Left colon (tissue), 2 donors: Measurements from ENCODE around the gene GABRB2. TPM values are rescaled to one million over a fixed set of nuclear protein-coding genes. Genes with fewer than 3 reads are reported as not detected.
"Not testable (repeated sequence)": the region's sequence is repeated elsewhere in the genome, so short reads cannot be mapped to it uniquely, and the experiment has no call there.

Experiments used
- ATAC-seq: fragments of 200-7000 bp; cut with Tn5 transposase; one replicate; pipeline ENCODE4 v1.9.1; 2020; ENCODE audit warnings: mild to moderate bottlenecking, moderate library complexity
- DNase-seq, 2 donors: peaks; one replicate each; pipeline ENCODE4 v3.0.0-alpha.2; 2020
- intact Hi-C, 2 donors: fragments of 100-400 bp; cut with DNase I in 1 of 2; cut with micrococcal nuclease in 1 of 2; formaldehyde crosslinking; loops; one replicate each; pipeline versions ENCODE4 v1.11.2 to v1.14.0; 2022; cut with DNase I, micrococcal nuclease
- total RNA-seq, 2 donors: library from RNA; stranded (reverse); fragmentation: NEBNext Ultra II Directional; extraction: Animal tissue kit (Norgen Biotek cat#: 25700); gene quantifications; one replicate each; pipeline ENCODE4 v1.2.1, GENCODE V29; 2021
- donor health status: DM: no; HTN: no; CAD: no.
- donor health status: DM: yes; HTN: yes; CAD: no.

GABRB2 gene
- total RNA-seq, 2 donors from 2014 or later, result 1.3 to 2.0 TPM

DNA sequence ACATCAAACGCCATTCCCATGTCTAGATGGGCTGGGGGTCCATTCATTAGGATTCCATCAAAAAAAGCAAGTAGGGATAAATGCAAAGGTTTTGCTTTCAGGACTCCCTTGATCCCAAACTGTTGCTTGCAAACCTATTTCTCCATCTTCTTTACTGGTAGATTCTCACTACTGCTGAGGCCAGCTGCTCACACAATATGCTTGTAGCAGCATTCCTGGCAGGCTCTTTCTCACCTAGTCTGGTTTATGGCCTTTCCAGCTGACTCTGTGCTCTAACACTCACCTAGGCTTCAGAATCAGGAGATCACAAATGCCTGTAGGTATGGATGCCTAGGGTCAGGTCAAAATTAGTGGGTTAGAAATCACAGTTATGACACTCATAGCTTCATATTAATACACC, 274.7 kb downstream of the GABRB2 start:
- DNase-seq (no peak), ATAC-seq (no peak)
- intact Hi-C loops, result no loop called here

DNA sequence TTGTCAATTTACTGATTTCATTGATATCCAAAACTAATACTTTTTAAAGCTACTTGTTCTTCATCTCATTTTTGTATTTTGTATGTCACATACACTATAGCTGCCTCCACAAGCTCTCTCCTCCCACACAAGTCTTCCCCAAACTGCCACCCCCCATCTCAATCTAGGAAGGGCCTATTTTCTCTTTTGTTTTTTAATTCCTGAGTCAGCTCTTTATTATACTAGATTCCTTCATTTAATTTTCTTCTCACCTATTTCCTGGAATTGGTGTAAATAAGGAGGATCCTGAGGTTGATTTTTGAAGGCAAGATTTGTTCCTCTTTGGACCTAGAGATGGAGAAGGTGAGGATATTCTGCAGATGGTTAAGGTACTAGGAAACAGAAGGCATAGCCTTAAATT, 277.4 kb downstream of the GABRB2 start:
- no peak for ATAC-seq
- intact Hi-C loops, result no loop called here
- no peak for DNase-seq

DNA sequence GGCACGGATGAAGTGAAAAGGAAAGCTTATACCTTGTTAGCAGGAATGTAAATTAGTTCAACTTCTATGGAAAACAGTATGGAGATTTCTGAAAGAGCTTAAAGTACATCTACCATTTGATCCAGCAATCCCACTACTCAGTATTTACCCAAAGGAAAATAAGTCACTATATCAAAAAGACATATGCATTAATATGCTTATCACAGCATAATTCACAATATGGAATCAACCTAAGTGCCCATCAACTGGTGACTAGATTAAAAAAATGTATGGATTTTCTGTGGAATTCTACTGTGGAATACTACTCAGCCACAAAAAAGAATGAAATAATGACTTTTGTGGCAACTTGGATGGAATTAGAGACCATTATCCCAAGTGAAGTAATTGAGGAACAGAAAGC, 279.6 kb downstream of the GABRB2 start:
- DNase-seq, result no peak
- no peak for ATAC-seq
- intact Hi-C loops, result no loop called here

DNA sequence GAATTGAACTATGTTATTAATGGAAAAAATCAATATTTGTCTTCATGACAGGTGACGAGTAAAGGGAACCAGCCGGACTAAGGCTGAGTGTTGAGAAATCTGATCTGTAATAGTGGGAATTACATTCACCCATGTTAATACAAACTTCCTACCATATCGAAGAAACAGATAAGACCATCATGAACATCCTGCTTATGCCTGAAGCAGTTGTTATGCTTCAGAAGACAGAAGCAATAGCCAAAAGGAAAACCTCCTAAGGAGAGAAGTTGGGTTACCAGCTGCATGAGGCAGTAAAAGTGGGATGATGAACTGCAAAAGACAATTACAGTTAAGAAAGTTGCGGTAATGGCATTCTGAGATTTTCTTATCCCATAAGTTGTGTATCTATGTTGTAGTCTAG, 281.5 kb downstream of the GABRB2 start:
- no peak for DNase-seq
- intact Hi-C loops, result no loop called here
- no peak for ATAC-seq

DNA sequence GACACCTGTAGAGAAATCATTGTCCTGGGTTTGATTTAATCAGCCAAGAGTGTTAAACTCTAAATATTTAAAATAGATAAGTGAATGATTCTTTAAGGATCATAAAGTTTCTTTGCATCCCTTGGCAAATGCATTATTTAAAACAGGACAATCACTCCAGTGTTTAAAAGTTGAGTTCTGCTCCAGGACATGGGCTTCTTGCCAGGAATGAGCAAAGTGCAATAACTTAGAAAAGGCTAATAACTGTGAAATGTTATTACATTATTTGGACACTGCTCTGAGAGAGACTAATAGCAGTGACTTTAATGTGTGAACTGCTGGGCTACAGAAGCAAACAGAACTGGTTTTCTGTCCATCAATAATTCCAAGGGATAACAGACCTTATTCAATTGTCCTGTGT, 283.3 kb downstream of the GABRB2 start:
- intact Hi-C loops, result no loop called here
- DNase-seq (no peak), ATAC-seq (peak; percentile 18)

GRCh38 chr5:161261668-161262323, 284.7 kb downstream of the GABRB2 start:
- ATAC-seq (no peak), DNase-seq (no peak)
- intact Hi-C loops, result no loop called here

DNA sequence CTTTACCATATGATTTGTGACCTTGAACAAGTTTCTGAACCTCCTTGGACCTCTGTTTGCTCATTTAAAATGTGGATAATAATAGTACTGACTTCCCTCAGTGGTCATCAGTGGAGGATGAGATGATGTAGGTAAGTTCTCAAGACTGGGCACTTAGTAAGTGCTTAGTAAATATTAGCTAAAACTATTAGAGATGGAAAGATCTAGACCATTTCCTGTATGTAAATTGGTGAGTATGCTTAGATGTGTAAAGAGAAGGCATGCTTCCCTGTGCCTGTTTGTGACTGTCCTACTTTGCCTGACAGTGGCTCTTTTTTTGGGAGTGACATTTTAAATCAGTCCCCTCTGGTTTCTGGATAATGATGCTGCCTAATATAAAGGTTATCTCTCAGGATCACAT, 288.1 kb downstream of the GABRB2 start:
- DNase-seq, result no peak
- intact Hi-C loops, result no loop called here
- ATAC-seq, result no peak

- intact Hi-C loops, result no loop called here
- no peak for DNase-seq
- no peak for ATAC-seq
These were observed 289.6 kb downstream of the GABRB2 start for GRCh38 chr5:161256957-161257356.

DNA sequence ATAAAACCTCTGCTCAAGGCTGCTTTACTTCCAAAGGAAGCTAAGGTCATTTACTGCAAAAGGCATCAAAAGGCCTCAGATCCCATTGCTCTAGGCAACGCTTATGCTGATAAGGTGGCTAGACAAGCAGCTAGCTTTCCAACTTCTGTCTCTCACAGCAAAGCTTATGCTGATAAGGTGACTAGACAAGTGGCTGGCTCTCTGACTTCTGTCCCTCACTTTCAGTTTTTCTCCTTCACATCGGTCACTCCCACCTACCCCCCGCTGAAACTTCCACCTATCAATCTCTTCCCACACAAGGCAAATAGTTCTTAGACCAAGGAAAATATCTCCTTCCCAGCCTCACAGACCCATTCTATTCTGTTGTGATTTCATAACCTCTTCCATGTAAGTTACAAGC, 293.6 kb downstream of the GABRB2 start:
- intact Hi-C loops, ATAC-seq, DNase-seq: not testable (repeated sequence)

DNA sequence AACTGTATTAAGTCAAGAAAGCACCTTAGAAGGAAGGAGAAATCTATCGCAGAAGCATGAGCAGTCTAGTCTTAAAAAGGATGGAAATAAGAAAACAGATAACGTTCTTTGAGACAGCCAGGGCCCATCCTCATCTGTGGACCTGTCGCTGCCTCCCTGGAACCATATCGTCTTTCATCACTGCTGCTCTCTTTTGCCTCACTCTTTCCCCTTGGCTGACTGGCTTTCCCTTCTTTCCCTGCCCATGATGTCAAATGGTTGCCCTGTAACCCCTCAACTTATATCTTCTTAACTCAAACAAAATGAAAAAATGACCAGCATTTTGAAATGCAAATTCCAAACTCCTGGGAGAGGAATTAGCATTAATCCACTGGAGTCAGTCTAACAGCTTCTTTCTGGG, 299.8 kb downstream of the GABRB2 start:
- DNase-seq (no peak), ATAC-seq (no peak)
- intact Hi-C loops, result no loop called here

- ATAC-seq, DNase-seq, intact Hi-C loops: not testable (repeated sequence)
These were observed 300.7 kb downstream of the GABRB2 start for GRCh38 chr5:161245846-161246245.

Other genes with a start within 250 kb of the GABRB2 start
- not detected for gene GABRA6, start 139.0 kb upstream of the GABRB2 start, total RNA-seq